ENCODE data around the gene CLDN6.

GRCh38 chr16:3014971-3015370 is 3.0 kb downstream of the CLDN6 start:
- TF ChIP-seq POLR2A (IDR thresholded peaks at IDR 0.05) (no peak), CTCF (IDR thresholded peaks at IDR 0.05) (no peak)

Measured in gastroesophageal sphincter (tissue), 3 donors.